ENCODE measurements around the gene TMC8.
"Not testable (repeated sequence)": the region's sequence is repeated elsewhere in the genome, so short reads cannot be mapped to it uniquely, and the experiment has no call there.

- not testable (repeated sequence) for TF ChIP-seq CTCF, POLR2A, POLR2AphosphoS5 (IDR thresholded peaks at IDR 0.05)
Measured at GRCh38 chr17:78171591-78172248, 41.1 kb downstream of the TMC8 start.
